Psoas muscle (tissue), 8 donors: ENCODE measurements around the gene AOAH. TPM values are rescaled to one million over a fixed set of nuclear protein-coding genes. Genes with fewer than 3 reads are reported as not detected.

ENCODE experiments used
- ATAC-seq, 4 donors: fragments of 200-7000 bp; cut with Tn5 transposase; one replicate each; pipeline ENCODE4 v1.9.1; 2020; ENCODE audit warnings: moderate library complexity in 3 of 4, mild to moderate bottlenecking in 2 of 4
- DNase-seq, 2 donors: peaks; one replicate each; pipeline ENCODE4 v3.0.0-alpha.2; 2020
- H3K27ac ChIP-seq: fragments of 200-600 bp; one replicate; pipeline ENCODE4 v1.8.0; 2022
- H3K27me3 ChIP-seq, 3 donors: fragments of 200-600 bp in 1 of 3; one replicate each; pipeline versions ENCODE4 v1.6.1 to v1.8.0; 2013 to 2022; ENCODE audit warnings: low read length in 2 of 3, mild to moderate bottlenecking in 2 of 3, moderate library complexity in 1 of 3; ENCODE audit not compliant: insufficient read depth in 3 of 3
- H3K36me3 ChIP-seq, 2 donors: fragments of 200-600 bp in 1 of 2; one replicate each; pipeline versions ENCODE4 v1.6.1 to v1.8.0; 2013 to 2022; ENCODE audit warnings: low read depth in 1 of 2, mild to moderate bottlenecking in 1 of 2, moderate library complexity in 1 of 2; ENCODE audit not compliant: insufficient read depth in 1 of 2
- H3K4me1 ChIP-seq: fragments of 200-600 bp; one replicate; pipeline ENCODE4 v1.8.0; 2022
- H3K4me3 ChIP-seq: fragments of 200-600 bp; one replicate; pipeline ENCODE4 v1.8.0; 2022; ENCODE audit warnings: mild to moderate bottlenecking
- H3K9me3 ChIP-seq: fragments of 200-600 bp; one replicate; pipeline ENCODE4 v1.8.0; 2022
- WGBS, 3 donors: extraction: QIAGEN DNeasy Blood & Tissue Kit; methylation state at CpG; one replicate each; pipeline versions ENCODE4 v1.1.6 to v1.1.7; 2013; 5-methylcytosine and 5-hydroxymethylcytosine counted together
- intact Hi-C, 2 donors: fragments of 100-400 bp; cut with DNase I; formaldehyde crosslinking; loops; one replicate each; pipeline versions ENCODE4 v1.11.0 to v1.14.2; 2022
- polyA plus RNA-seq, 3 donors: library from polyadenylated mRNA; stranded (reverse); fragments of 200-250 nt; gene quantifications; one replicate each; pipeline ENCODE4 v1.2.3, GENCODE V29; 2013
- total RNA-seq, 4 donors: library from RNA; stranded (reverse); fragmentation: NEBNext Ultra II Directional in 2 of 4; extraction: Animal tissue kit (Norgen Biotek cat#: 25700) in 2 of 4; gene quantifications; one replicate each; pipeline versions ENCODE4 v1.2.1 to v1.2.4, GENCODE V29; 2021 to 2023
- TF ChIP-seq, protein P1 (sequence below): fragments of 200-600 bp; IDR thresholded peaks from one replicate; pipeline ENCODE4 v1.8.0; 2022; ENCODE audit warnings: antibody characterized with exemption
- donor health status: healthy with polysubstance abuse.
- donor health status: DM: no; HTN: no; CAD: no; lungs with moderate emphysema.
- donor health status: Bipolar disorder and iron deficiency.
- donor health status: healthy.
- donor health status: DM: yes; HTN: yes; CAD: no.
- donor health status: DM: no; HTN: no; CAD: no.
- donor health status: DM: no; HTN: no; CAD: no.
- donor health status: DM: yes; HTN: yes; CAD: no.

Gene AOAH
- total and polyA plus RNA-seq, 7 donors: 0.04 to 2.1 (median 0.83) TPM

DNA sequence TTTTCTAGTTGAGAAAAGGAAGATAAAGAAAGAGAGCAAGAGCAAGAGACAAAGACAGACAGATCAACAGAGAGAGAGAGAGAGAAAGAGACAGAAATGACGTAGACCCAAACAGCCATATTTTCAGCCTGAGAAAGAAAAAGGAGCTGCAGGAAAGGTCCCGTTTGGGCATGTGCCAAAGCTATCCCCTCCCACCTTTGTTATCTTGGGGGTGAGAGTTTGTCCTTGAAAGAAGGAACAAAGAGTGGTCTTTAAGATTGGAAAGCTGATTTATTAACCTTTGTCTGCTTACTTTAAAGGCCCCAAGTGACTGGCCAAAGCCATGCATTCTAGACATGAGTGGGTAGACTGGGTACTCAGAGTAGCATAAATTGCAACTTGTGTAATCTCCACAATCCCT is 98.2 kb downstream of the AOAH start:
- Histone ChIP-seq H3K4me3 (no peak overlapping the region), H3K9me3 (no peaks in the 10 kb centered on the region), H3K4me1 (no peaks in the 10 kb centered on the region), H3K27ac (no peak overlapping the region), H3K27me3 (no peaks in the 10 kb centered on the region), H3K36me3 (no peaks in the 10 kb centered on the region)
- WGBS, 3 donors: 66 to 78% (median 70%) methylated on average over 2 of the region's 2 CpGs
- ATAC-seq (no peak), DNase-seq (no peak)
- intact Hi-C loops: no loop called here
- TF ChIP-seq, protein P1, sequence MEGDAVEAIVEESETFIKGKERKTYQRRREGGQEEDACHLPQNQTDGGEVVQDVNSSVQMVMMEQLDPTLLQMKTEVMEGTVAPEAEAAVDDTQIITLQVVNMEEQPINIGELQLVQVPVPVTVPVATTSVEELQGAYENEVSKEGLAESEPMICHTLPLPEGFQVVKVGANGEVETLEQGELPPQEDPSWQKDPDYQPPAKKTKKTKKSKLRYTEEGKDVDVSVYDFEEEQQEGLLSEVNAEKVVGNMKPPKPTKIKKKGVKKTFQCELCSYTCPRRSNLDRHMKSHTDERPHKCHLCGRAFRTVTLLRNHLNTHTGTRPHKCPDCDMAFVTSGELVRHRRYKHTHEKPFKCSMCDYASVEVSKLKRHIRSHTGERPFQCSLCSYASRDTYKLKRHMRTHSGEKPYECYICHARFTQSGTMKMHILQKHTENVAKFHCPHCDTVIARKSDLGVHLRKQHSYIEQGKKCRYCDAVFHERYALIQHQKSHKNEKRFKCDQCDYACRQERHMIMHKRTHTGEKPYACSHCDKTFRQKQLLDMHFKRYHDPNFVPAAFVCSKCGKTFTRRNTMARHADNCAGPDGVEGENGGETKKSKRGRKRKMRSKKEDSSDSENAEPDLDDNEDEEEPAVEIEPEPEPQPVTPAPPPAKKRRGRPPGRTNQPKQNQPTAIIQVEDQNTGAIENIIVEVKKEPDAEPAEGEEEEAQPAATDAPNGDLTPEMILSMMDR: no peak

DNA sequence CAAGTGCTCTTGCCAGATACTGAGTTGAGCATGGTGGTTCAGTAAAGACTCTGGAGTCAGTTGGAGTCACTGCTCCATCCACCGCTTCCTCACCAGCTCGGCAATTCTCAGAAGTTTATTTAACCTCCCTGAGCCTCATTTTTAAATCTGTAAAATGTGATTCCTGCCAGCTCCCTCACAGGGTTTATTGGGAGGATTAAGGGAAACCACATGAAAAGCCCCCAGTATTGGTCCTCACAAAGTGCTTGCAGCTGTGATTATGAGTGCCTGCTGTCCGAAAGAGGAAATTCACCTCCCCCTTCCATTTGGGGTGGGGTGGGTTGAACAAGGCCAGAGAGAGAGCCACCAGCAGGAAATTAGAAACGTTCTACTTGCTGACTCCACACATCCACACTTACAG is 99.0 kb downstream of the AOAH start:
- ATAC-seq (no peak), DNase-seq (no peak)
- no peaks in the 10 kb centered on the region for H3K4me1 ChIP-seq
- 19 to 30% (median 23%) methylated on average over 4 of the region's 4 CpGs for whole genome bisulfite sequencing, 3 donors
- intact Hi-C loops: no loop called here
- no peaks in the 10 kb centered on the region for H3K36me3 ChIP-seq
- TF ChIP-seq, protein P1: no peak
- H3K27me3 ChIP-seq: no peaks in the 10 kb centered on the region
- no peaks in the 10 kb centered on the region for H3K9me3 ChIP-seq
- no peak overlapping the region for H3K27ac ChIP-seq
- no peak overlapping the region for H3K4me3 ChIP-seq

DNA sequence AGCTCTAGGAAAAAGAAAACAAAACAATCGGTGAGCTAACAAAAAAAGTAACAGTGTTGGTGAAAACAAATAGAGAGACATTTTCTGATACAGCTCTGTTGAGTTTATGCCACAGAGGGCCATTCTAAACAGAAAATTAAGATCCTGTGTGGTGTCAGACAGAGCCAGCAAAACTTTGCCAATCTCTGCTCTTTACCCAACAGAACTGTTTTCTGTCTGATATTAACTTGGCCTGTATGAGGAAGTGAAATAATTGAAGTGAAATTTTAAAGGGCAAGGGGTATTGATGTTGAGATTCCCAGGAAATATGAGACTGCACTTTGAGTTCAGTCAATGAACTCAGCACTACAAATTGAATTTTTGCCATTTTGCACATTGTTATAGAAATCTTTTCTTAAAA is 101.0 kb downstream of the AOAH start:
- ATAC-seq: no peak
- H3K27ac ChIP-seq: no peak overlapping the region

DNA sequence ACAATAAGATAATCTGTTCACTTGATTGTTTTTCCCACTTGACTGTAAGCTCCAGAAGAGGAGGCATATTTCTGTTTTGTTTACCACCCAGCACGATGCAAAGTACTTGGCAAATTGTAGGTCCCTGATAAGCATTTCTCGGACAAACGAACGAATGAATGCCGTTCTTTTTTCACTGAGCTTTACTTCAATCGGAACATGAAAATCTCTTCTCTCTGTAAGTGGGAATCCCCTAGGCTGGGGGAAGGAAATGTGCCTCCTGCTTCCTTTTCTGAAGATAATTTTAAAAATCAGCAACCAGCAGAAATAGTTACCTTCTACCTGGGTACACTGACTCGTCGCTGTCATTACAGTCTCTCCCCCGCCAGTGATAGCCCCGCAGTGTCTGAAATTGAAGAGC is 102.9 kb downstream of the AOAH start:
- no peak overlapping the region for H3K27ac ChIP-seq
- H3K4me1 ChIP-seq: no peaks in the 10 kb centered on the region
- H3K4me3 ChIP-seq: no peak overlapping the region
- no peaks in the 10 kb centered on the region for H3K27me3 ChIP-seq
- no peaks in the 10 kb centered on the region for H3K9me3 ChIP-seq
- no peaks in the 10 kb centered on the region for H3K36me3 ChIP-seq
- TF ChIP-seq, protein P1: no peak
- DNase-seq (no peak), ATAC-seq (no peak)
- 51 to 59% (median 58%) methylated on average over 10 of the region's 10 CpGs for WGBS, 3 donors
- intact Hi-C loops: no loop called here

More for the DNA sequence above, 101.0 kb downstream of the AOAH start:
- intact Hi-C loops: no loop called here
- Histone ChIP-seq H3K36me3 (no peaks in the 10 kb centered on the region), H3K9me3 (no peaks in the 10 kb centered on the region), H3K27me3 (no peaks in the 10 kb centered on the region), H3K4me1 (no peaks in the 10 kb centered on the region), H3K4me3 (no peak overlapping the region)
- WGBS, 3 donors: 8 to 39% (median 26%) methylated on average over 1 of the region's 1 CpG
- no peak for DNase-seq
- TF ChIP-seq, protein P1: no peak

DNA sequence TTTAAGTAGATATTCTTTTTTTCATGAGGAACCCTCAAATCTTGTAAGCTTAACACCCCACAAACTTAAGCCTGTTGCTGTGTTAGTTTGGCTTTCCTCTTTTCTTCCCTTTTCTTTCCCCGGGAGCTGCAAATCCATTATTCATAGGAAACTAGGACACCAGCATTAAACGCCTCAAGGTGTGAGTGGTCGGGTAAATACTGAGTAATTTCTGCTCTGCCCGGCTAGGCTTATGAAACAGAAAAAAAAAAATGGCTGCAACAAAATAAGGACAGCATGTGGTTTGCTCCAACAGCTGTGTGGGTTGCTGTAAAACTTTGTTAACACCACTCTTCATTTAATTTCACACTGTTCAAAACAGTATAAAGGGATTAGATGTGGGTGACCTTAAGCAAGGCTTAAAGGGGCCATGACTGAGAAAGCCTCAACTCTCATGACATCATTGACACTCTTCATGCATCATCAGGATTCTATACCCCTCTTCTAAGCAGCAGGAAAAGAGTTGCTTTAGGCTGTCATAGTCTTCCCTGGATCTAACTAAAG is 104.1 kb downstream of the AOAH start:
- no peak for DNase-seq
- TF ChIP-seq, protein P1: no peak
- Histone ChIP-seq H3K36me3 (no peaks in the 10 kb centered on the region), H3K27me3 (peaks cover 0 to 2% (median 0%) of the 10 kb centered on the region in 3 donors), H3K9me3 (no peaks in the 10 kb centered on the region), H3K4me1 (no peaks in the 10 kb centered on the region), H3K4me3 (no peak overlapping the region), H3K27ac (no peak overlapping the region)
- intact Hi-C loops: no loop called here
- ATAC-seq: no peak
- 13 to 38% (median 34%) methylated on average over 4 of the region's 4 CpGs for WGBS, 3 donors
